Activated T-helper 17 cell treated with anti-CD3 and anti-CD28 coated beads, Interleukin-2, amount 50 U/mL, for 72 hours (primary cell): ENCODE measurements around the gene TRMT61A. TPM values are rescaled to one million over a fixed set of nuclear protein-coding genes. Genes with fewer than 3 reads are reported as not detected.

ENCODE experiments used
- total RNA-seq, 2 donors: library from RNA; stranded (reverse); gene quantifications; one replicate each; pipeline ENCODE4 v1.2.3, GENCODE V29; 2022

Gene TRMT61A
- total RNA-seq, 2 donors from 2014 or later: 7.0 to 17.2 TPM

Other genes with a start within 250 kb of the TRMT61A start
- 100 to 1,000 TPM; 196 to 296 TPM for gene EIF5, start 195.0 kb upstream of the TRMT61A start, total RNA-seq
- 10 to 100 TPM; 61.2 to 80.8 TPM for gene MARK3, start 143.8 kb upstream of the TRMT61A start, total RNA-seq
- 10 to 100 TPM in 1 of 2 donors, 1 to 10 TPM in 1; 4.5 to 13.4 TPM for gene CKB, start 6.4 kb upstream of the TRMT61A start, total RNA-seq
- gene BAG5, start 33.5 kb downstream of the TRMT61A start, total RNA-seq: 10 to 100 TPM; 21.0 to 33.2 TPM
- 10 to 100 TPM; 30.9 to 39.9 TPM for gene COA8, start 33.8 kb downstream of the TRMT61A start, total RNA-seq
- 100 to 1,000 TPM; 135 to 137 TPM for gene KLC1, start 100.0 kb downstream of the TRMT61A start, total RNA-seq
- gene XRCC3, start 186.3 kb downstream of the TRMT61A start, total RNA-seq: 10 to 100 TPM; 36.4 to 62.4 TPM
- gene ZFYVE21, start 186.6 kb downstream of the TRMT61A start, total RNA-seq: 10 to 100 TPM; 18.2 to 20.6 TPM